Measurements from ENCODE around the gene CLDN7. TPM values are rescaled to one million over a fixed set of nuclear protein-coding genes. Genes with fewer than 3 reads are reported as not detected.

The CLDN7 gene
- polyA plus RNA-seq, 4 donors: 309 to 561 (median 332) TPM

GRCh38 chr17:7219812-7220592 lies 42.3 kb downstream of the CLDN7 start, which contains the start of the genes ACADVL and DLG4:
TSS of gene ACADVL (plus strand) at chr17:7219938. CDS start at chr17:7219985, 47 bp downstream.
TSS of gene DLG4 (minus strand) at chr17:7219836.
- FAIRE-seq: no peak
- H3K4me1 ChIP-seq (ENCODE audit: control insufficient read depth in 3 of 3, insufficient read depth in 2 of 3, low read depth in 1 of 3, low read length in 2 of 3): peaks cover 0 to 45% (median 8%) of the 10 kb centered on the region in 3 donors
- WGBS, 3 donors: 0% methylated on average over 46 to 63 of the region's 63 CpGs

DNA sequence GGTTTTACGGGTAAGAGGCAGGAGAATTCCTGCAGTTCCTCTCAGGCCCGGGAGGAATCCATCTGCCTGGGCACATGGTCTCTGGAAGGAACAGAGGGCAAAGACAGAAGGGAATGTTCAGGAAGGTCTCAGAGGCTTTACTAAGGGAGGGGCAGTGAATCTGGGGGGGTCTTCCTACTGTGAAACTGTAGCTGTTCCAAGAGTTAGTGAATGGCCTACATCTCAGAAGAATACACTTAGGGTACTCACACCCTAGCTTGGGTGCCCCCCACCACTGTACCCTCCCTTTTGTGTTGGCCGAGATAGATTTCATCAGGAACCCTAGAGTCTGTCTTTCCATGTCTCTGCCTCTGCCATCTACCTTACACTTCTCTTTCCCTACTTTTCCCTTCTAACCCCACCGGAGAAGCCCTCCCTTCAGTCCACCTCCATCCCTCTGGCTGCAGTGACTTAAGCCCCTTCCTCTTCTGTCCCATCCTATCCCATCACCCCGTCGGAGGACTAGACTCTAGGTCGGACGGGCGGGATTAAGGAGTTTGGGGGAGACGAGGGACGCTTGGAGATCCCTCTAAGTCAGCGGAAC lies 43.0 kb downstream of the CLDN7 start:
- H3K27me3 ChIP-seq (ENCODE audit: control insufficient read depth in 3 of 3, insufficient read depth in 3 of 3, low read length in 3 of 3): peaks cover 0 to 20% (median 0%) of the 10 kb centered on the region in 3 donors
- FAIRE-seq (no peak), DNase-seq (no peak)
- H3K27ac ChIP-seq (ENCODE audit: low read depth in 1 of 3, low read length in 2 of 3): peak overlapping the region; percentile 93 to 100 (median 99)
- H3K9me3 ChIP-seq (ENCODE audit: control insufficient read depth in 2 of 2, insufficient read depth in 1 of 2, low read depth in 1 of 2, low read length in 1 of 2): no peaks in the 10 kb centered on the region
- 12 to 20% (median 15%) methylated on average over 12 of the region's 12 CpGs for WGBS, 3 donors
- H3K36me3 ChIP-seq (ENCODE audit: control insufficient read depth in 3 of 3, insufficient read depth in 2 of 3, low read depth in 1 of 3, low read length in 3 of 3): peaks cover 12 to 38% (median 13%) of the 10 kb centered on the region in 3 donors
- H3K4me1 ChIP-seq (ENCODE audit: control insufficient read depth in 3 of 3, insufficient read depth in 2 of 3, low read depth in 1 of 3, low read length in 2 of 3): peaks cover 0 to 45% (median 8%) of the 10 kb centered on the region in 3 donors
- peak overlapping the region in 2 of 3 donors; percentile 78 to 91 for H3K4me3 ChIP-seq (ENCODE audit: low read depth in 1 of 3, low read length in 3 of 3)

More at GRCh38 chr17:7219812-7220592, 42.3 kb downstream of the CLDN7 start, which contains the start of the genes ACADVL and DLG4:
- H3K27ac ChIP-seq (ENCODE audit: low read depth in 1 of 3, low read length in 2 of 3): peak within 1 kb of the TSS; percentile 93 to 100 (median 99)
- H3K27me3 ChIP-seq (ENCODE audit: control insufficient read depth in 3 of 3, insufficient read depth in 3 of 3, low read length in 3 of 3): peaks cover 0 to 20% (median 0%) of the 10 kb centered on the region in 3 donors
- DNase-seq: peak; percentile 92
- peak within 1 kb of the TSS; percentile 78 to 91 (median 80) for H3K4me3 ChIP-seq (ENCODE audit: low read depth in 1 of 3, low read length in 3 of 3)
- no peaks in the 10 kb centered on the region for H3K9me3 ChIP-seq (ENCODE audit: control insufficient read depth in 2 of 2, insufficient read depth in 1 of 2, low read depth in 1 of 2, low read length in 1 of 2)
- H3K36me3 ChIP-seq (ENCODE audit: control insufficient read depth in 3 of 3, insufficient read depth in 2 of 3, low read depth in 1 of 3, low read length in 3 of 3): peaks cover 12 to 44% (median 16%) of the 10 kb centered on the region in 3 donors

DNA sequence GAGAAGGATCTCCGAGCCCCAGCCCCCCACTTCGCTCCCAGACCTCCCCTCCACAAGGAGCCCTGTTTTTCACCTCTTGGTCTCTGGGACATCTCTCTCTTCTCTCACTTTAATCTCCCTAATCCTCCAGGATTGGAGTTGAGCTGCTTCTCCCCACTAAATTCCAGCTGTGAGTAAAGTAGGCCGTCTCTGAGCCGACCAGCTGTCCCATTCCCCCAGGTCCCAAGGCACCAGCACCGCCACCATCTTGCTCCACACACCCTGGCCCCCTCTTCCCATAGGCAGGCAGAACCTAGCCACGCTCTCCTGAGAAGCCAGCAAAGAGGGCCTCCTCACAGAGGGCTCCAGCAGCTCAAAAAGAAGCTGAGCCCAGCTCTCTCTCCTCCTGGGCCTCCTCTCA lies 43.5 kb downstream of the CLDN7 start:
- WGBS, 3 donors: 70 to 91% (median 74%) methylated on average over 6 of the region's 6 CpGs
- Histone ChIP-seq H3K27me3 (ENCODE audit: control insufficient read depth in 3 of 3, insufficient read depth in 3 of 3, low read length in 3 of 3) (peaks cover 0 to 20% (median 0%) of the 10 kb centered on the region in 3 donors), H3K36me3 (ENCODE audit: control insufficient read depth in 3 of 3, insufficient read depth in 2 of 3, low read depth in 1 of 3, low read length in 3 of 3) (peaks cover 7 to 32% (median 12%) of the 10 kb centered on the region in 3 donors), H3K9me3 (ENCODE audit: control insufficient read depth in 2 of 2, insufficient read depth in 1 of 2, low read depth in 1 of 2, low read length in 1 of 2) (no peaks in the 10 kb centered on the region), H3K4me1 (ENCODE audit: control insufficient read depth in 3 of 3, insufficient read depth in 2 of 3, low read depth in 1 of 3, low read length in 2 of 3) (peaks cover 0 to 48% (median 11%) of the 10 kb centered on the region in 3 donors), H3K27ac (ENCODE audit: low read depth in 1 of 3, low read length in 2 of 3) (peak overlapping the region in 1 of 3 donors; percentile 8), H3K4me3 (ENCODE audit: low read depth in 1 of 3, low read length in 3 of 3) (no peak overlapping the region)
- FAIRE-seq (no peak), DNase-seq (no peak)

GRCh38 chr17:7218166-7218565 lies 44.1 kb downstream of the CLDN7 start:
- 66 to 76% (median 74%) methylated on average over 6 of the region's 6 CpGs for WGBS, 3 donors
- peaks cover 0 to 50% (median 12%) of the 10 kb centered on the region in 3 donors for H3K4me1 ChIP-seq (ENCODE audit: control insufficient read depth in 3 of 3, insufficient read depth in 2 of 3, low read depth in 1 of 3, low read length in 2 of 3)

GRCh38 chr17:7217113-7217987 lies 44.9 kb downstream of the CLDN7 start:
- Histone ChIP-seq H3K27me3 (ENCODE audit: control insufficient read depth in 3 of 3, insufficient read depth in 3 of 3, low read length in 3 of 3) (peaks cover 0 to 30% (median 0%) of the 10 kb centered on the region in 3 donors), H3K9me3 (ENCODE audit: control insufficient read depth in 2 of 2, insufficient read depth in 1 of 2, low read depth in 1 of 2, low read length in 1 of 2) (no peaks in the 10 kb centered on the region), H3K36me3 (ENCODE audit: control insufficient read depth in 3 of 3, insufficient read depth in 2 of 3, low read depth in 1 of 3, low read length in 3 of 3) (peaks cover 3 to 18% (median 4%) of the 10 kb centered on the region in 3 donors), H3K4me1 (ENCODE audit: control insufficient read depth in 3 of 3, insufficient read depth in 2 of 3, low read depth in 1 of 3, low read length in 2 of 3) (peaks cover 0 to 50% (median 12%) of the 10 kb centered on the region in 3 donors), H3K27ac (ENCODE audit: low read depth in 1 of 3, low read length in 2 of 3) (peak overlapping the region in 2 of 3 donors; percentile 32 to 43), H3K4me3 (ENCODE audit: low read depth in 1 of 3, low read length in 3 of 3) (peak overlapping the region in 2 of 3 donors; percentile 17 to 41)
- FAIRE-seq (no peak), DNase-seq (peak in 1 of 2 donors; percentile 54)
- 6 to 10% (median 8%) methylated on average over 27 to 32 of the region's 32 CpGs for WGBS, 3 donors

More at GRCh38 chr17:7218166-7218565, 44.1 kb downstream of the CLDN7 start:
- Histone ChIP-seq H3K9me3 (ENCODE audit: control insufficient read depth in 2 of 2, insufficient read depth in 1 of 2, low read depth in 1 of 2, low read length in 1 of 2) (no peaks in the 10 kb centered on the region), H3K4me3 (ENCODE audit: low read depth in 1 of 3, low read length in 3 of 3) (peak overlapping the region in 1 of 3 donors; percentile 36), H3K27me3 (ENCODE audit: control insufficient read depth in 3 of 3, insufficient read depth in 3 of 3, low read length in 3 of 3) (peaks cover 0 to 26% (median 0%) of the 10 kb centered on the region in 3 donors), H3K36me3 (ENCODE audit: control insufficient read depth in 3 of 3, insufficient read depth in 2 of 3, low read depth in 1 of 3, low read length in 3 of 3) (peaks cover 4 to 26% (median 11%) of the 10 kb centered on the region in 3 donors), H3K27ac (ENCODE audit: low read depth in 1 of 3, low read length in 2 of 3) (peak overlapping the region in 2 of 3 donors; percentile 21 to 32)
- FAIRE-seq: no peak
- DNase-seq: no peak

GRCh38 chr17:7216242-7217112 lies 45.8 kb downstream of the CLDN7 start:
- peaks cover 0 to 37% (median 0%) of the 10 kb centered on the region in 3 donors for H3K27me3 ChIP-seq (ENCODE audit: control insufficient read depth in 3 of 3, insufficient read depth in 3 of 3, low read length in 3 of 3)
- peaks cover 0 to 9% (median 0%) of the 10 kb centered on the region in 3 donors for H3K36me3 ChIP-seq (ENCODE audit: control insufficient read depth in 3 of 3, insufficient read depth in 2 of 3, low read depth in 1 of 3, low read length in 3 of 3)
- FAIRE-seq: no peak
- peak overlapping the region in 2 of 3 donors; percentile 17 to 41 for H3K4me3 ChIP-seq (ENCODE audit: low read depth in 1 of 3, low read length in 3 of 3)
- WGBS, 3 donors: 35 to 61% (median 51%) methylated on average over 7 of the region's 7 CpGs
- no peaks in the 10 kb centered on the region for H3K9me3 ChIP-seq (ENCODE audit: control insufficient read depth in 2 of 2, insufficient read depth in 1 of 2, low read depth in 1 of 2, low read length in 1 of 2)
- peaks cover 0 to 44% (median 12%) of the 10 kb centered on the region in 3 donors for H3K4me1 ChIP-seq (ENCODE audit: control insufficient read depth in 3 of 3, insufficient read depth in 2 of 3, low read depth in 1 of 3, low read length in 2 of 3)
- H3K27ac ChIP-seq (ENCODE audit: low read depth in 1 of 3, low read length in 2 of 3): peak overlapping the region in 1 of 3 donors; percentile 43
- DNase-seq: no peak

DNA sequence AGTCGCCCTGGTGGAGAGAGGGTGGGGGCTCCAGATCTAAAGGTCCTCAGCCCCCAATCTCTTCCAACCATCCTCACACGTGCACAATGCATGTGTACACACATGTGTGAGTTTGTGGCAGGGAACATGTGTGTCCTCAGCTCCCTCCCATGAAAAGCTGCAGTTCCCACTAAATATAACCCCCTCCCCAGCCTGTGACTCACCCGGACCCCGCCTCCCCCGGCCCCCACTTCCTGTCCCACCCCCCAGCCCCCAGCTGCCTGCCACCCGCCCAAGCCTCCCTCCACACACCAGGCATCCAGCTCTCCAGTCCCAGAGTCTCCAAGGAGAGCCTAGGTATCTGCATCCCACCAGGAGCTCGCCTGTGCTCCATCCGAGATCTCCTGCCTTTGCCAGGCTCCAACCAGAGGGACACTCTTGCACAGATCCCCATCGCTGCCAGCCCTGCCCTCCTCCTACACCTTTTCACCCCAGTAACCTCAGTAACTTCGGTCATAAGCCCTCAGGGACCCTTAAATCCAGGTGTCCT lies 46.6 kb downstream of the CLDN7 start:
- H3K9me3 ChIP-seq (ENCODE audit: control insufficient read depth in 2 of 2, insufficient read depth in 1 of 2, low read depth in 1 of 2, low read length in 1 of 2): no peaks in the 10 kb centered on the region
- H3K27me3 ChIP-seq (ENCODE audit: control insufficient read depth in 3 of 3, insufficient read depth in 3 of 3, low read length in 3 of 3): peaks cover 0 to 43% (median 0%) of the 10 kb centered on the region in 3 donors
- peak overlapping the region in 2 of 3 donors; percentile 35 to 67 for H3K27ac ChIP-seq (ENCODE audit: low read depth in 1 of 3, low read length in 2 of 3)
- no peak overlapping the region for H3K4me3 ChIP-seq (ENCODE audit: low read depth in 1 of 3, low read length in 3 of 3)
- H3K36me3 ChIP-seq (ENCODE audit: control insufficient read depth in 3 of 3, insufficient read depth in 2 of 3, low read depth in 1 of 3, low read length in 3 of 3): peaks cover 0 to 2% (median 0%) of the 10 kb centered on the region in 3 donors
- peaks cover 0 to 36% (median 8%) of the 10 kb centered on the region in 3 donors for H3K4me1 ChIP-seq (ENCODE audit: control insufficient read depth in 3 of 3, insufficient read depth in 2 of 3, low read depth in 1 of 3, low read length in 2 of 3)
- 22 to 44% (median 36%) methylated on average over 10 of the region's 10 CpGs for WGBS, 3 donors
- DNase-seq (no peak), FAIRE-seq (no peak)

Measured in small intestine (tissue), 7 donors.